Stomach (tissue), 9 donors: ENCODE measurements around the gene CCDC106. TPM values are rescaled to one million over a fixed set of nuclear protein-coding genes. Genes with fewer than 3 reads are reported as not detected.

Experiments used
- DNase-seq, 2 donors: peaks; one replicate each; pipeline versions ENCODE4 v3.0.0 to v3.0.0-alpha.2; 2013 to 2019
- H3K27ac ChIP-seq, 5 donors: fragments of 200-600 bp in 4 of 5; sonication (generic) in 4 of 5; one replicate each; pipeline ENCODE4 v1.5.1; 2013 to 2019; ENCODE audit warnings: mild to moderate bottlenecking in 1 of 5, moderate library complexity in 1 of 5
- H3K27me3 ChIP-seq, 3 donors: fragments of 200-600 bp; sonication (generic); one replicate each; pipeline ENCODE4 v1.5.1; 2017 to 2019; ENCODE audit warnings: mixed run types in 1 of 3
- H3K36me3 ChIP-seq, 4 donors: fragments of 200-600 bp; sonication (generic); 1 replicate in 3 of 4; 2 replicates in 1 of 4; pipeline ENCODE4 v1.5.1; 2016 to 2019
- H3K4me1 ChIP-seq, 4 donors: fragments of 200-600 bp; sonication (generic); one replicate each; pipeline ENCODE4 v1.5.1; 2016 to 2019
- H3K4me3 ChIP-seq, 4 donors: fragments of 200-600 bp; sonication (generic) in 3 of 4; one replicate each; pipeline ENCODE4 v1.5.1; 2016 to 2019; ENCODE audit warnings: mild to moderate bottlenecking in 1 of 4
- H3K9me3 ChIP-seq, 4 donors: fragments of 200-600 bp; sonication (generic); one replicate each; pipeline ENCODE4 v1.5.1; 2016 to 2019
- CTCF ChIP-seq, 7 experiments: fragments of 450-650 bp in 4 of 7; fragments of 200-600 bp in 3 of 7; sonication (generic) in 3 of 7; IDR thresholded peaks; one replicate each; pipeline ENCODE4 v1.5.1; 2016 to 2019; ENCODE audit warnings: antibody characterized with exemption in 7 of 7, control low read depth in 2 of 7, mild to moderate bottlenecking in 1 of 7
- EP300 ChIP-seq: sonication (generic); formaldehyde crosslinking; IDR thresholded peaks from one replicate; pipeline ENCODE4 v1.6.1; 2017; ENCODE audit warnings: antibody characterized with exemption
- POLR2A ChIP-seq, 4 donors: fragments of 450-650 bp; IDR thresholded peaks; one replicate each; pipeline ENCODE4 v1.6.1; 2016; ENCODE audit warnings: antibody characterized with exemption in 4 of 4, control low read depth in 2 of 4, mild to moderate bottlenecking in 1 of 4, moderate library complexity in 1 of 4
- POLR2AphosphoS5 ChIP-seq, 3 donors: sonication (generic); formaldehyde crosslinking; IDR thresholded peaks; one replicate each; pipeline ENCODE4 v1.6.1; 2016; ENCODE audit warnings: antibody characterized with exemption in 3 of 3
- WGBS, 5 donors: extraction: QIAGEN DNeasy Blood & Tissue Kit in 3 of 5; methylation state at CpG; one replicate each; pipeline versions ENCODE4 v1.1.5 to v1.1.7; 2013 to 2018; 5-methylcytosine and 5-hydroxymethylcytosine counted together
- intact Hi-C: fragments of 100-400 bp; cut with DNase I; formaldehyde crosslinking; loops from one replicate; pipeline ENCODE4 v1.15.1; 2023; ENCODE audit warnings: low total_unique reads
- polyA plus RNA-seq, 3 donors: library from polyadenylated mRNA; stranded (reverse); fragments of 200-250 nt; gene quantifications; one replicate each; pipeline ENCODE4 v1.2.3, GENCODE V29; 2013
- total RNA-seq, 5 donors: library from RNA; depleted of rRNA; stranded (reverse); fragments of >200 nt; gene quantifications; one replicate each; pipeline versions ENCODE4 v1.1.0 to v1.2.3, GENCODE V29; 2014 to 2016
- donor health status: healthy with polysubstance abuse.
- donor health status: Bipolar disorder and iron deficiency.
- donor health status: healthy.

CCDC106 gene
- total and polyA plus RNA-seq, 8 donors: 3.5 to 25.5 (median 13.7) TPM

- TF ChIP-seq POLR2AphosphoS5 (IDR thresholded peaks at IDR 0.05): no peak
- no peak for TF ChIP-seq CTCF (IDR thresholded peaks at IDR 0.05)
- no peak for TF ChIP-seq POLR2A (IDR thresholded peaks at IDR 0.05)
- TF ChIP-seq EP300: no peak
- Histone ChIP-seq H3K4me1 (peaks cover 43 to 57% (median 52%) of the 10 kb centered on the region in 4 donors), H3K27me3 (no peaks in the 10 kb centered on the region), H3K36me3 (peaks cover 46 to 57% (median 56%) of the 10 kb centered on the region in 4 donors), H3K9me3 (no peaks in the 10 kb centered on the region), H3K4me3 (peak overlapping the region in 2 of 4 donors; percentile 1 to 88), H3K27ac (no peak overlapping the region)
- intact Hi-C loops: no loop called here
- 86 to 91% (median 88%) methylated on average over 33 to 37 of the region's 37 CpGs for WGBS, 5 donors
- DNase-seq: no peak
Measured at GRCh38 chr19:55658846-55659459, 10.9 kb downstream of the CCDC106 start.

- Histone ChIP-seq H3K36me3 (peaks cover 54 to 66% (median 64%) of the 10 kb centered on the region in 4 donors), H3K4me3 (no peak overlapping the region), H3K27me3 (no peaks in the 10 kb centered on the region), H3K9me3 (no peaks in the 10 kb centered on the region), H3K4me1 (peaks cover 43 to 57% (median 52%) of the 10 kb centered on the region in 4 donors), H3K27ac (no peak overlapping the region)
- no peak for DNase-seq
- intact Hi-C loops: no loop called here
- WGBS, 5 donors: 63 to 69% (median 67%) methylated on average over 9 of the region's 9 CpGs
- no peak for TF ChIP-seq EP300
- no peak for TF ChIP-seq POLR2A (IDR thresholded peaks at IDR 0.05)
- TF ChIP-seq CTCF (IDR thresholded peaks at IDR 0.05): no peak
- TF ChIP-seq POLR2AphosphoS5 (IDR thresholded peaks at IDR 0.05): no peak
Measured at GRCh38 chr19:55659822-55660221, 11.8 kb downstream of the CCDC106 start.

- Histone ChIP-seq H3K36me3 (peaks cover 57 to 72% (median 70%) of the 10 kb centered on the region in 4 donors), H3K27ac (no peak overlapping the region), H3K4me3 (no peak overlapping the region), H3K27me3 (no peaks in the 10 kb centered on the region), H3K9me3 (no peaks in the 10 kb centered on the region), H3K4me1 (peaks cover 43 to 57% (median 51%) of the 10 kb centered on the region in 4 donors)
- no peak for DNase-seq
- TF ChIP-seq POLR2A (IDR thresholded peaks at IDR 0.05) (no peak), CTCF (IDR thresholded peaks at IDR 0.05) (no peak), POLR2AphosphoS5 (IDR thresholded peaks at IDR 0.05) (no peak), EP300 (no peak)
- 78 to 93% (median 88%) methylated on average over 9 to 12 of the region's 12 CpGs for WGBS, 5 donors
- intact Hi-C loops: no loop called here
Measured at GRCh38 chr19:55660404-55660803, 12.4 kb downstream of the CCDC106 start.

GRCh38 chr19:55660991-55661390 lies 13.0 kb downstream of the CCDC106 start:
- intact Hi-C loops: no loop called here
- Histone ChIP-seq H3K9me3 (no peaks in the 10 kb centered on the region), H3K27me3 (no peaks in the 10 kb centered on the region), H3K27ac (no peak overlapping the region), H3K4me1 (peaks cover 39 to 58% (median 45%) of the 10 kb centered on the region in 4 donors), H3K4me3 (no peak overlapping the region), H3K36me3 (peaks cover 63 to 78% (median 76%) of the 10 kb centered on the region in 4 donors)
- WGBS, 5 donors: 73 to 83% (median 77%) methylated on average over 16 of the region's 16 CpGs
- TF ChIP-seq POLR2AphosphoS5 (IDR thresholded peaks at IDR 0.05) (no peak), POLR2A (IDR thresholded peaks at IDR 0.05) (no peak), EP300 (no peak), CTCF (IDR thresholded peaks at IDR 0.05) (no peak)
- no peak for DNase-seq
